Gastroesophageal sphincter (tissue), 3 donors: ENCODE results near the gene TMEM134.

ENCODE experiments used
- POLR2A ChIP-seq, 2 donors: fragments of 450-650 bp; IDR thresholded peaks; one replicate each; pipeline ENCODE4 v1.6.1; 2017; ENCODE audit warnings: antibody characterized with exemption in 2 of 2, mild to moderate bottlenecking in 2 of 2, moderate library complexity in 1 of 2
- TF ChIP-seq, protein P1 (sequence below), 4 experiments: fragments of 200-600 bp in 2 of 4; fragments of 450-650 bp in 2 of 4; sonication (generic) in 1 of 4; IDR thresholded peaks; one replicate each; pipeline ENCODE4 v1.5.1; 2017 to 2019; ENCODE audit warnings: antibody characterized with exemption in 4 of 4, mild to moderate bottlenecking in 2 of 4, moderate library complexity in 2 of 4

DNA sequence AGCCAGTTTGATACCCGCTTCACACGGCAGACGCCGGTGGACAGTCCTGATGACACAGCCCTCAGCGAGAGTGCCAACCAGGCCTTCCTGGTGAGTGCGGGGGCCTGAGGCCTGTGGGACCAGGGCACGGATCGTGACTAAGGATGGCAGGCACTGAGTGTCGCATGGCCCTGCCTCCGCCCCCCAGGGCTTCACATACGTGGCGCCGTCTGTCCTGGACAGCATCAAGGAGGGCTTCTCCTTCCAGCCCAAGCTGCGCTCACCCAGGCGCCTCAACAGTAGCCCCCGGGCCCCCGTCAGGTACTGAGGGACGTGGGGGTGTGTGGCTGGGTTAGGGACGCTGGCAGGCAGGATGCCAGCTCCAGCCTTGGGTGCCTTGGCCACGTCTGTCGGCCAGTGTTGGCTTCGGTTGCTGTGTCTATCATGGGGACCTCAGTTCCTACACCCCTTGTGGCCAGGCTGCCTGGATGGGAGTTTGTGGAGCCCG, 34.6 kb downstream of the TMEM134 start:
- TF ChIP-seq, protein P1, sequence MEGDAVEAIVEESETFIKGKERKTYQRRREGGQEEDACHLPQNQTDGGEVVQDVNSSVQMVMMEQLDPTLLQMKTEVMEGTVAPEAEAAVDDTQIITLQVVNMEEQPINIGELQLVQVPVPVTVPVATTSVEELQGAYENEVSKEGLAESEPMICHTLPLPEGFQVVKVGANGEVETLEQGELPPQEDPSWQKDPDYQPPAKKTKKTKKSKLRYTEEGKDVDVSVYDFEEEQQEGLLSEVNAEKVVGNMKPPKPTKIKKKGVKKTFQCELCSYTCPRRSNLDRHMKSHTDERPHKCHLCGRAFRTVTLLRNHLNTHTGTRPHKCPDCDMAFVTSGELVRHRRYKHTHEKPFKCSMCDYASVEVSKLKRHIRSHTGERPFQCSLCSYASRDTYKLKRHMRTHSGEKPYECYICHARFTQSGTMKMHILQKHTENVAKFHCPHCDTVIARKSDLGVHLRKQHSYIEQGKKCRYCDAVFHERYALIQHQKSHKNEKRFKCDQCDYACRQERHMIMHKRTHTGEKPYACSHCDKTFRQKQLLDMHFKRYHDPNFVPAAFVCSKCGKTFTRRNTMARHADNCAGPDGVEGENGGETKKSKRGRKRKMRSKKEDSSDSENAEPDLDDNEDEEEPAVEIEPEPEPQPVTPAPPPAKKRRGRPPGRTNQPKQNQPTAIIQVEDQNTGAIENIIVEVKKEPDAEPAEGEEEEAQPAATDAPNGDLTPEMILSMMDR (IDR thresholded peaks at IDR 0.05): no peak
- TF ChIP-seq POLR2A (IDR thresholded peaks at IDR 0.05): no peak
